ENCODE results near the gene SHC2. TPM values are rescaled to one million over a fixed set of nuclear protein-coding genes. Genes with fewer than 3 reads are reported as not detected.

SHC2 gene
- total and polyA plus RNA-seq, 2 of the 13 experiments (the other 11 are each of a cell fraction or from before 2014, with no cell fraction given): 9.0 to 18.3 TPM

DNA sequence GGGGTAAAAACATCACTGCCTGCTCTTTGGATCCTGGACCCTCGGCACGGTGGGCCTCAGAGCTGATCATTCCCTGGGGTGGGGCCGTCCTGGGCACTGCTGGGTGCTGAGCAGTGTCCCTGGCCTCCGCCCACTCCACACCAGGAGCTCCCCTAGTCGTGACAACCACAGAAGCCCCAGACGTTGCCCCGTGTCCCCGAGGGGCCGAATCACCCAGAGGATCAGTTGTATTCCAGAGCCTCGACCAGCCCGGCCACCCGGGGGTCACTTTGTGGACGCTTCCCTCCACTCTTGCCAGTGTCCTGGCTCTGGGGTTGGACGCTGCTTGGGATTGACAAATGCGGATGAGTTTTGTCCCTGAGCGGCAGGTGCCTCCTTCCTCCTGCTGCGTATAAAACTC is 62.1 kb downstream of the SHC2 start:
- 11% methylated on average over 7 of the region's 17 CpGs for WGBS (ENCODE audit: low lambda C conversion rate)
- CTCF ChIA-PET (ENCODE audit: low intra/inter-chr PET ratio, low total read pairs): no interaction called here

More for the DNA sequence above, 62.1 kb downstream of the SHC2 start:
- DNase-seq (ENCODE audit: low spot score) (no peak), ATAC-seq (no peak), FAIRE-seq (no peak)
- POLR2A ChIA-PET: no interaction called here
- intact Hi-C loops (cut with micrococcal nuclease; ENCODE audit: unreplicated experiment) (no loop called here), in situ Hi-C loops (cut with HindIII; ENCODE audit: extremely low pct_ligation_motif_present, low pct_unique_long_range_greater_than_20kb) (no loop called here)
- peaks cover 8% of the 10 kb centered on the region for H3K9me3 ChIP-seq (ENCODE audit: low read length)
- no peaks in the 10 kb centered on the region for H3K79me2 ChIP-seq (ENCODE audit: insufficient read depth, low read length)
- H3K4me2 ChIP-seq (ENCODE audit: low read depth, low read length): peak overlapping the region; percentile 1; the same call in 1 of the 2 replicates
- TF ChIP-seq SPEN (CRISPR knock-in tag; IDR thresholded peaks at IDR 0.05; ENCODE audit: low read depth) (no peak), ZNF646 (CRISPR knock-in tag; IDR thresholded peaks at IDR 0.05) (no peak)
- no TSS peak for BruUV-seq (replicated peaks)
- no peak overlapping the region for H3K9ac ChIP-seq (ENCODE audit: insufficient read depth, low read depth, low read length)
- 0 out of 2 replicates have a peak, but pooled peaks cover 6% of the 10 kb centered on the region for H3K4me1 ChIP-seq (ENCODE audit: insufficient read depth, low read length)
- H2AFZ ChIP-seq (ENCODE audit: low read length): no peak overlapping the region
- no peak overlapping the region for H3K27ac ChIP-seq (ENCODE audit: extremely low read length, insufficient read depth, low read length)
- H3K4me3 ChIP-seq (replicated peaks in 1 of 3; ENCODE audit: insufficient read depth in 1 of 3, low read depth in 2 of 3, low read length in 3 of 3): no peak overlapping the region; a peak in 1 of 6 replicates
- H3K27me3 ChIP-seq (ENCODE audit: control insufficient read depth in 1 of 2, insufficient read depth in 2 of 2, low read length in 2 of 2): peaks cover 15 to 30% of the 10 kb centered on the region in 2 experiments; a peak in 4 of 5 replicates
- H3K36me3 ChIP-seq (replicated peaks in 1 of 2; ENCODE audit: control insufficient read depth in 1 of 2, insufficient read depth in 2 of 2, low read length in 2 of 2): no peaks in the 10 kb centered on the region
- 0 out of 2 replicates have a peak, but pooled peaks cover 2% of the 10 kb centered on the region for H4K20me1 ChIP-seq (ENCODE audit: insufficient read depth, low read length)
